ENCODE results near the gene GGACT.

GGACT gene

DNA sequence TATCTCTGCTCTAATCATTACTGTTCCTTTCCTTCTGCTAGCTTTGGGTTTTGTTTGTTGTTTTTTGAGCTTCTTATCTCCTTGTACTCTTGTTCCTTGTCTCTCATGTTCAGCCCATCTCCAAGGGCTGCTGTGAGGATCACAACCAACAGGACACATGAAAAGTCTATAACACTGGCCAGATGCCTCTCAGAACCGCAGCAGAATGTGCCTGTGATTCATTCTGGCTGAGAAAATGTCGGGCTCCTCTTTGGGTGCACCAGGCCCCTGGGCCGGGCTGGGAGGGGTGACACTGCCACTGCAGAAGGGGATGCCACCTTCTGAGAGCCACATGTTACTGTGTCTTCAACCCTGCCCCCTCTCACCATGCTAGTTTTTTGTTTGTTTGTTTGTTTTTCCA, 48.0 kb downstream of the GGACT start:
- H3K9me3 ChIP-seq (ENCODE audit: severe bottlenecking), result no peaks in the 10 kb centered on the region
- H3K27ac ChIP-seq (ENCODE audit: poor library complexity, severe bottlenecking), result no peak overlapping the region
- TF ChIP-seq, protein P1, sequence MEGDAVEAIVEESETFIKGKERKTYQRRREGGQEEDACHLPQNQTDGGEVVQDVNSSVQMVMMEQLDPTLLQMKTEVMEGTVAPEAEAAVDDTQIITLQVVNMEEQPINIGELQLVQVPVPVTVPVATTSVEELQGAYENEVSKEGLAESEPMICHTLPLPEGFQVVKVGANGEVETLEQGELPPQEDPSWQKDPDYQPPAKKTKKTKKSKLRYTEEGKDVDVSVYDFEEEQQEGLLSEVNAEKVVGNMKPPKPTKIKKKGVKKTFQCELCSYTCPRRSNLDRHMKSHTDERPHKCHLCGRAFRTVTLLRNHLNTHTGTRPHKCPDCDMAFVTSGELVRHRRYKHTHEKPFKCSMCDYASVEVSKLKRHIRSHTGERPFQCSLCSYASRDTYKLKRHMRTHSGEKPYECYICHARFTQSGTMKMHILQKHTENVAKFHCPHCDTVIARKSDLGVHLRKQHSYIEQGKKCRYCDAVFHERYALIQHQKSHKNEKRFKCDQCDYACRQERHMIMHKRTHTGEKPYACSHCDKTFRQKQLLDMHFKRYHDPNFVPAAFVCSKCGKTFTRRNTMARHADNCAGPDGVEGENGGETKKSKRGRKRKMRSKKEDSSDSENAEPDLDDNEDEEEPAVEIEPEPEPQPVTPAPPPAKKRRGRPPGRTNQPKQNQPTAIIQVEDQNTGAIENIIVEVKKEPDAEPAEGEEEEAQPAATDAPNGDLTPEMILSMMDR (IDR thresholded peaks at IDR 0.05; ENCODE audit: poor library complexity, severe bottlenecking), result no peak
- ATAC-seq (ENCODE audit: low read depth) (no peak), DNase-seq (ENCODE audit: low spot score) (no peak)
- H3K27me3 ChIP-seq (ENCODE audit: insufficient read depth, poor library complexity, severe bottlenecking), result no peaks in the 10 kb centered on the region
- H3K4me1 ChIP-seq (ENCODE audit: insufficient read depth, poor library complexity, severe bottlenecking), result peaks cover 9% of the 10 kb centered on the region
- no peak overlapping the region for H3K4me3 ChIP-seq (ENCODE audit: severe bottlenecking)
- no peaks in the 10 kb centered on the region for H3K36me3 ChIP-seq (ENCODE audit: low read depth)

DNA sequence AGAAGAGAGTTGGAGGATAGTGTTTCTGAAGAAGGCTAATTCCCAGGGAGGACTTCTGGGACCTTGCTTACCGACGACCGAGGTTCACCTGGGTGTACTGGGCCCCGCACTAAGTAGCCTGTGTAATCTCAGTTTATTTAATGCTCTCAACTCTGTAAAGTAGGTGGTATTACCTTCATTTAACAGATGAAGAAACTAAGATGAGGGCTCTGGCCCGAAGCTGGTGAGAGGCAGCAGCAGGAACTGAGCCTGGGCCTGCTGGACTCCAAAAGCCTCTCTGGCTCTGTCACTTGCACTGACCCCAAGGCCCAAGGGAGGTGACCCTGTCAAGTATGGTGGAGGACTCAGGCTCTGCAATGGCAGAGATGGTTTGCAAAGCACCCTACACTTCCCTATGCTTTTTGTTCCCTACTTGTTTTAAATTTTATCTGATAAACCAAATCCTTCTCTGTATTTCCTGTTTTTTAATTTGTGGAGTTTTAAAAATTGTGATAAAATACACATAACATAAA, 50.6 kb downstream of the GGACT start:
- no peak overlapping the region for H3K27ac ChIP-seq (ENCODE audit: poor library complexity, severe bottlenecking)
- H3K27me3 ChIP-seq (ENCODE audit: insufficient read depth, poor library complexity, severe bottlenecking), result no peaks in the 10 kb centered on the region
- peaks cover 9% of the 10 kb centered on the region for H3K4me1 ChIP-seq (ENCODE audit: insufficient read depth, poor library complexity, severe bottlenecking)
- TF ChIP-seq, protein P1 (IDR thresholded peaks at IDR 0.05; ENCODE audit: poor library complexity, severe bottlenecking), result no peak
- no peaks in the 10 kb centered on the region for H3K36me3 ChIP-seq (ENCODE audit: low read depth)
- H3K9me3 ChIP-seq (ENCODE audit: severe bottlenecking), result no peaks in the 10 kb centered on the region
- no peak overlapping the region for H3K4me3 ChIP-seq (ENCODE audit: severe bottlenecking)
- DNase-seq (ENCODE audit: low spot score) (no peak), ATAC-seq (ENCODE audit: low read depth) (no peak)

DNA sequence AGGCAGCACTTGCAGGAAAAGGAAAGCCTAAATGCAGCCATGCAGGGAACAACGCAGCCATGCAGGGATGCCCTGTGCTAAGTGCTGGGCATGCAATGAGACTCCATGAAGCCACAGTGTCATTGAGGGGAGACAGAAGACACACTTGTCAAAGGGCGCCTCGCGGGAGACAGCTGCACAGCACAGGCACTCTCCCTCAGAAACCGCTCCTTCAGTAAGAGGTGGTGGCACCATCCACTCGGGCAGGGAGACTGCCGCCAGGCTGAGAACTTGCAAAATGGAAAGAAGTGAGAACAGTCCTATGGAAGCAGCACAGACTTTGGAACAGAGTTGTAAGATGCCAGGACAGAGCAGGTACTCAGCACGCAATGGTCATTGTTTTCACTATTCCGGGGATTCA, 51.1 kb downstream of the GGACT start:
- TF ChIP-seq, protein P1 (IDR thresholded peaks at IDR 0.05; ENCODE audit: poor library complexity, severe bottlenecking), result no peak
- no peaks in the 10 kb centered on the region for H3K9me3 ChIP-seq (ENCODE audit: severe bottlenecking)
- no peak overlapping the region for H3K4me3 ChIP-seq (ENCODE audit: severe bottlenecking)
- H3K4me1 ChIP-seq (ENCODE audit: insufficient read depth, poor library complexity, severe bottlenecking), result peaks cover 6% of the 10 kb centered on the region
- no peak overlapping the region for H3K27ac ChIP-seq (ENCODE audit: poor library complexity, severe bottlenecking)
- ATAC-seq (ENCODE audit: low read depth) (no peak), DNase-seq (ENCODE audit: low spot score) (no peak)
- no peaks in the 10 kb centered on the region for H3K27me3 ChIP-seq (ENCODE audit: insufficient read depth, poor library complexity, severe bottlenecking)
- H3K36me3 ChIP-seq (ENCODE audit: low read depth), result no peaks in the 10 kb centered on the region

DNA sequence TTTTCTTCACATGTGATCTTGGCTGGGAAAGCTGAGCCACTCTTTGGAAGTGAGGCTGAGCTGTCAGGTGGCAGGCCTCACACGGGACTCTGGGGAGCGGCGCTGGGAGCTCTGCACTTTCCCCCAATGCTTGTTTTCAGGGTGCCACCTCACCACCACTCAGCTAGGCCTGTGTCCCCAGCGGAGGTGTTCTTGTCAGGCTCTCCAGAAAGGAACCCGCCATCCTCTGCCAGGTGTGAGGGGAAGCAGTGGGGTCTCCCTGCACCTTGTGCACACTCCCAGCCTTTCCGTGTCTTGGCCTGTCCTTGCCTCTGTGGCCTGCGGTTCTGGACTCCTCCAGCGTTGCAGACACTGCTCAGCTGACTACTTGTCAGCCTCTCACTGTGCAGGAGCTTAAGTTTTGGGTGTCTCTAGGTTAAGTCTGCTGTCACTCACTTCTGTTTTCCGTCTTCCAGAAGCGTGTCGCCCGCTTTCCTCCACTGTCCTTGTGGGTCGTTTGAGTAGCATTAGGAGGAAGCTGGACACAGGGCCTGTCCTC, 51.9 kb downstream of the GGACT start:
- H3K4me3 ChIP-seq (ENCODE audit: severe bottlenecking), result no peak overlapping the region
- H3K4me1 ChIP-seq (ENCODE audit: insufficient read depth, poor library complexity, severe bottlenecking), result no peaks in the 10 kb centered on the region
- ATAC-seq (ENCODE audit: low read depth), result no peak
- H3K9me3 ChIP-seq (ENCODE audit: severe bottlenecking), result no peaks in the 10 kb centered on the region
- H3K27me3 ChIP-seq (ENCODE audit: insufficient read depth, poor library complexity, severe bottlenecking), result no peaks in the 10 kb centered on the region
- no peak for DNase-seq (ENCODE audit: low spot score)
- no peaks in the 10 kb centered on the region for H3K36me3 ChIP-seq (ENCODE audit: low read depth)
- TF ChIP-seq, protein P1 (IDR thresholded peaks at IDR 0.05; ENCODE audit: poor library complexity, severe bottlenecking), result no peak
- no peak overlapping the region for H3K27ac ChIP-seq (ENCODE audit: poor library complexity, severe bottlenecking)

DNA sequence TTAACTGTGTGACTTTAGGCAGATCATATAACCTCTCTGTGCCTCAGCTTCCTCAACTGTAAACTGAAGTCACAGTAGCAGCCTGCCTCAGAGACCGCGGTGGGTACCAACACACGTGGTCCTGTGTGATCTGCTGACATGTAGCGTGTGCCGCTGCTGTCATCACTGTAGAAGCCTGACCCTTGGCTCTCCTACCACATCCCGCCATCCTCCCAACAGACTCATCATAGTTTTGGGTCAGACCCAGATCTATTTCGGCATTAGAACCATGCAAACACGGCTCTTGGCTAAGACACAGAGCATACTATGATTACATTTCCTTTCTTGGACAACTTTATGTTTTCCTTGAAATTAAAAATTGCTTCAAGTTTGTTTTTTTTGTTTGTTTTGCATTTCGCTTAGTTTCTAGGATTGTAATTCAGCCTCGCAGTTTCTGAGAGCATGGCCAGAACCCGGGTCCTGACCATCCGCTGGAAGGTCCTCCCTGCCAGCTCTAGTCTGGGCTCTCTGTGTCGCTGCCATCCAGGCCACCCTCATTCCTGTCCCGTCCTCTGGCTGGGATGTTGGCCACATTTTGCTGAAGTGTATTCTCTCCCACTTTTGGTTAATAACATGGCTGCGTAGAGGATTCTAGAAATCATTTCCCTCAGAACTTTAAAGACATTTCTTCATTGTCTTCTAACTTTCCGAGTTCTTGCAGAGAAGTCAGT, 53.0 kb downstream of the GGACT start:
- Histone ChIP-seq H3K4me1 (ENCODE audit: insufficient read depth, poor library complexity, severe bottlenecking) (no peaks in the 10 kb centered on the region), H3K27me3 (ENCODE audit: insufficient read depth, poor library complexity, severe bottlenecking) (no peaks in the 10 kb centered on the region), H3K27ac (ENCODE audit: poor library complexity, severe bottlenecking) (no peak overlapping the region), H3K4me3 (ENCODE audit: severe bottlenecking) (no peak overlapping the region), H3K9me3 (ENCODE audit: severe bottlenecking) (no peaks in the 10 kb centered on the region), H3K36me3 (ENCODE audit: low read depth) (no peaks in the 10 kb centered on the region)
- no peak for ATAC-seq (ENCODE audit: low read depth)
- TF ChIP-seq, protein P1 (IDR thresholded peaks at IDR 0.05; ENCODE audit: poor library complexity, severe bottlenecking), result no peak
- DNase-seq (ENCODE audit: low spot score), result no peak
